ENCODE results near the gene LCP2. TPM values are rescaled to one million over a fixed set of nuclear protein-coding genes. Genes with fewer than 3 reads are reported as not detected.

Gene LCP2
- polyA plus RNA-seq, 3 donors = 52.0 to 177 (median 89.5) TPM

DNA sequence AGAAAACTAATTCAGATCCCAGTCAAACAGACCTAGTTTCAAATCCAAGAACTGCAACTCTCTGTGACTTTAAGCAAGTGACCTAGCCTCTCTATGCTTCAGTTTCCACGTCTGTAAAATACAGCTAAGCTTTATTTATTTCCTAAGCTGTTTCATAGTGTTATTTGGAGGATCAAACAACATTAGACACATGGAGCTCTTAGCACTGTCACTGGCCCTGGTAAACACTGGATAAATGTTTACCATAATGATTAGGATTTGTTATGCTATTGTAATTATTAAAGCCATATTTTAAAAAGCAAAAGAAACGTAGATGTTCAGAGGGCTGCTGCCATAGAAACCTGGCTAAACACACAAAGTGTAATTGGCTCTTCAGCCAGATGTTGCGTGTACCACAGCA, 91.4 kb downstream of the LCP2 start:
- Histone ChIP-seq H3K4me3 (replicated peaks in 1 of 3; ENCODE audit: low read depth in 2 of 3, low read length in 3 of 3) (no peak overlapping the region), H3K27ac (ENCODE audit: low read depth in 1 of 2, low read length in 2 of 2) (no peak overlapping the region), H3K9ac (ENCODE audit: insufficient read depth, low read length, poor library complexity, severe bottlenecking) (no peak overlapping the region), H3K4me2 (replicated peaks; ENCODE audit: extremely low read depth, low read length, poor library complexity, severe bottlenecking) (no peak overlapping the region), H3K4me1 (ENCODE audit: control insufficient read depth in 1 of 2, insufficient read depth in 2 of 2, low read length in 2 of 2) (no peaks in the 10 kb centered on the region), H3K79me2 (ENCODE audit: insufficient read depth, low read length) (no peaks in the 10 kb centered on the region), H3K27me3 (ENCODE audit: control insufficient read depth in 2 of 2, insufficient read depth in 2 of 2, low read length in 2 of 2) (peaks cover 0 to 3% of the 10 kb centered on the region in 2 donors), H4K20me1 (ENCODE audit: insufficient read depth, low read length) (no peaks in the 10 kb centered on the region), H3K9me3 (replicated peaks in 1 of 2; ENCODE audit: control insufficient read depth in 1 of 2, insufficient read depth in 1 of 2, low read length in 2 of 2) (no peaks in the 10 kb centered on the region), H2AFZ (ENCODE audit: insufficient read depth, low read depth, low read length, poor library complexity, severe bottlenecking) (no peak overlapping the region), H3K36me3 (replicated peaks in 1 of 2; ENCODE audit: control insufficient read depth in 1 of 2, insufficient read depth in 2 of 2, low read length in 2 of 2) (no peaks in the 10 kb centered on the region)
- peaks cover 3 to 14% (median 3%) of the 10 kb centered on the region in 3 donors for H3K27me3 Mint-ChIP-seq (ENCODE audit: low read depth in 3 of 3)
- TF ChIP-seq, protein P1, sequence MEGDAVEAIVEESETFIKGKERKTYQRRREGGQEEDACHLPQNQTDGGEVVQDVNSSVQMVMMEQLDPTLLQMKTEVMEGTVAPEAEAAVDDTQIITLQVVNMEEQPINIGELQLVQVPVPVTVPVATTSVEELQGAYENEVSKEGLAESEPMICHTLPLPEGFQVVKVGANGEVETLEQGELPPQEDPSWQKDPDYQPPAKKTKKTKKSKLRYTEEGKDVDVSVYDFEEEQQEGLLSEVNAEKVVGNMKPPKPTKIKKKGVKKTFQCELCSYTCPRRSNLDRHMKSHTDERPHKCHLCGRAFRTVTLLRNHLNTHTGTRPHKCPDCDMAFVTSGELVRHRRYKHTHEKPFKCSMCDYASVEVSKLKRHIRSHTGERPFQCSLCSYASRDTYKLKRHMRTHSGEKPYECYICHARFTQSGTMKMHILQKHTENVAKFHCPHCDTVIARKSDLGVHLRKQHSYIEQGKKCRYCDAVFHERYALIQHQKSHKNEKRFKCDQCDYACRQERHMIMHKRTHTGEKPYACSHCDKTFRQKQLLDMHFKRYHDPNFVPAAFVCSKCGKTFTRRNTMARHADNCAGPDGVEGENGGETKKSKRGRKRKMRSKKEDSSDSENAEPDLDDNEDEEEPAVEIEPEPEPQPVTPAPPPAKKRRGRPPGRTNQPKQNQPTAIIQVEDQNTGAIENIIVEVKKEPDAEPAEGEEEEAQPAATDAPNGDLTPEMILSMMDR (IDR thresholded peaks at IDR 0.05) = no peak
- no peaks in the 10 kb centered on the region for H3K36me3 Mint-ChIP-seq
- H3K4me1 Mint-ChIP-seq = no peaks in the 10 kb centered on the region
- intact Hi-C loops (cut with micrococcal nuclease) = no loop called here
- H3K4me3 Mint-ChIP-seq = no peak overlapping the region
- no peak overlapping the region for H3K27ac Mint-ChIP-seq
- DNase-seq = no peak
- no peaks in the 10 kb centered on the region for H3K9me3 Mint-ChIP-seq
- no CpG with 5 or more reads among the region's 3 CpGs for WGBS (ENCODE audit: insufficient coverage)

DNA sequence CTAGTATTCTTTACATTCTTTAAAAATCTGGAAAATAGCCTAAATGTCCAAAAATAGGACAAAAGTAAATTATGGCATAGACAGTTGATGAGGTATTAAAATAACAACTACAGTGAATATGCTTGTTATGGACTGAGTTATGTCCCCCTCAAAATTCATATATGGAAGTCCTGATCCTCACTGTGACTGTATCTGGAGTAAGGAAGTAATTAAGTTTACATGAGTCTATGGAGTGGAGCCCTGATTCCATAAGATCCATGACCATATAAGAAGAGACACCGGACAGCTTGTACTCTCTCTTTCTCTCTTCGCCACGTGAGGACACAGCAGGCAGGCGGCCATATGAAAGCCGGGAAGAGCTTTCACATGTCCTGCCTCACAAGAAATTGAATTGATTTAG, 93.4 kb downstream of the LCP2 start:
- Mint-ChIP-seq H3K36me3 (no peaks in the 10 kb centered on the region), H3K9me3 (no peaks in the 10 kb centered on the region), H3K4me3 (no peak overlapping the region), H3K27ac (no peak overlapping the region), H3K27me3 (ENCODE audit: low read depth in 3 of 3) (peaks cover 3 to 8% (median 7%) of the 10 kb centered on the region in 3 donors), H3K4me1 (no peaks in the 10 kb centered on the region)
- H3K27ac ChIP-seq (ENCODE audit: low read depth in 1 of 2, low read length in 2 of 2) = no peak overlapping the region
- no peaks in the 10 kb centered on the region for H3K4me1 ChIP-seq (ENCODE audit: control insufficient read depth in 1 of 2, insufficient read depth in 2 of 2, low read length in 2 of 2)
- no peak for DNase-seq
- no peak overlapping the region for H3K9ac ChIP-seq (ENCODE audit: insufficient read depth, low read length, poor library complexity, severe bottlenecking)
- TF ChIP-seq, protein P1 (IDR thresholded peaks at IDR 0.05) = no peak
- no peaks in the 10 kb centered on the region for H3K79me2 ChIP-seq (ENCODE audit: insufficient read depth, low read length)
- H3K27me3 ChIP-seq (ENCODE audit: control insufficient read depth in 2 of 2, insufficient read depth in 2 of 2, low read length in 2 of 2) = peaks cover 0 to 3% of the 10 kb centered on the region in 2 donors
- WGBS (ENCODE audit: insufficient coverage) = 97% methylated on average over 5 of the region's 5 CpGs
- no peak overlapping the region for H3K4me3 ChIP-seq (replicated peaks in 1 of 3; ENCODE audit: low read depth in 2 of 3, low read length in 3 of 3)
- no peak overlapping the region for H2AFZ ChIP-seq (ENCODE audit: insufficient read depth, low read depth, low read length, poor library complexity, severe bottlenecking)
- no peak overlapping the region for H3K4me2 ChIP-seq (replicated peaks; ENCODE audit: extremely low read depth, low read length, poor library complexity, severe bottlenecking)
- intact Hi-C loops (cut with micrococcal nuclease) = no loop called here
- H4K20me1 ChIP-seq (ENCODE audit: insufficient read depth, low read length) = no peaks in the 10 kb centered on the region
- H3K9me3 ChIP-seq (replicated peaks in 1 of 2; ENCODE audit: control insufficient read depth in 1 of 2, insufficient read depth in 1 of 2, low read length in 2 of 2) = no peaks in the 10 kb centered on the region
- H3K36me3 ChIP-seq (replicated peaks in 1 of 2; ENCODE audit: control insufficient read depth in 1 of 2, insufficient read depth in 2 of 2, low read length in 2 of 2) = no peaks in the 10 kb centered on the region
